HG02678 (cell line): ENCODE results near the gene PIGL.
A peak's percentile ranks its signal among the peaks of the same experiment; 100 is the strongest.

Experiments used
- ATAC-seq: cut with Tn5 transposase; IDR thresholded peaks from one replicate; pipeline ENCODE4 v1.9.1; 2021; ENCODE audit warnings: mild to moderate bottlenecking, moderate library complexity; ENCODE audit not compliant: unreplicated experiment

Gene PIGL

DNA sequence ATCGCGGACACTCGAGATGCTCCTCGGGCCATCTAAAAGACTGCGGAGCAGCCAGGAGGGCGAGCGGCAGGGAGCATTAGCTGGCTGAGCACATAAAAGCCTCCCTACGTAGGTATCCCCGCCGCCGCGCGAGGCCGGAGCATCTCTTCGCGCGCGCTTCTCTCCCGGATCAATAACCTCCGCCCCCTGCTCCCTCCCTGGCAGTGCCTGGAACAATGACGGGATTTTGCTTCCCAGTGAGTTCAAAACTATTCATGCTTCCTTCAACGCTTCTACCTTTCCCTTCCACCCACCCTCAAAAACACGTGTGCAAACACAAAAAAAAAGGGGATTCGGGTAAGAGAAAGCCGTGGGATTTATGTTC is 135.3 kb downstream of the PIGL start:
- ATAC-seq = no peak

GRCh38 chr17:16352667-16353316 is 135.8 kb downstream of the PIGL start:
- peak; percentile 52 for ATAC-seq

- ATAC-seq = peak; percentile 70
These were observed 136.5 kb downstream of the PIGL start, which contains the start of gene CENPV for GRCh38 chr17:16353317-16354174. CENPV (minus strand) TSS chr17:16353469; CDS start chr17:16353436, 33 bp downstream.

GRCh38 chr17:16354585-16354984 is 137.6 kb downstream of the PIGL start:
- ATAC-seq = no peak

- ATAC-seq = no peak
These were observed 141.4 kb downstream of the PIGL start for GRCh38 chr17:16358394-16358793.

DNA sequence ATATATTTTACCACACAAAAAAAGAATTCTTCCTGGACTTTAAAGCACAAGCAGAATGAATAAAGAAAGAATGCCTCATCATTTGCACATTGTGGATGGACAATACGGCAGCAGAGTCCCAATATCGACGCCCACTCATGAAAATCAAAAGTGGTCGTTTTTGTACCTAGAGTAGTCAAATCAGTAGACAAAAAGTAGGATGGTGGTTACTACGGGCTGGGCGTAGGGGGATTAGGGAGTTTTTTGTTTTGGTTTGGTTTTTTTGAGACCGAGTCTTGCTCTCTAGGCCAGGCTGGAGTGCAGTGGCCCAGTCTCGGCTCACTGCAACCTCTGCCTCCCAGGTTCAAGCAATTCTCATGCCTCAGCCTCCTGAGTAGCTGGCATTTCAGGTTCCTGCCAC is 144.9 kb downstream of the PIGL start:
- ATAC-seq = no peak

GRCh38 chr17:16363749-16364536 is 146.9 kb downstream of the PIGL start:
- peak; percentile 51 for ATAC-seq

GRCh38 chr17:16364625-16365024 is 147.6 kb downstream of the PIGL start:
- no peak for ATAC-seq

DNA sequence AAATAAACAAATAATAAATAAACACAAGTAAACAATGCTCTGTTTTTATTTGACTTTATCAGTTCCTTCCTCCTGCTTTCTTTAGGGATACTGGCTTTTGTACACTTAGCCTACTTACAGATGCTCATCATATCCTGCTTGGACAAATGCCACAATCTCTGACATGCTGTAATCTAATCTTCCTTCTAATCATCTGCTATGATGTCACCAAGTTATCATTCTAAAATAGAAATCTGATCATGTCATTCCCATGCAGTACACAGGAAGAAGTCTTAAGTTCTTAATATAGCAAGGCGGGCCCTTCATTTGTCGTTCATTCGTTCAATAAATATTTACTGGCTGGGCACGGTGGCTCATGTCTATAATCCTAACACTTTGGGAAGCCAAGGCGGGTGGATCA is 154.7 kb downstream of the PIGL start:
- no peak for ATAC-seq

GRCh38 chr17:16374146-16374938 is 157.3 kb downstream of the PIGL start:
- no peak for ATAC-seq
